Mesothelial cell of epicardium (in vitro differentiated cells): Measurements from ENCODE around the gene CDH5. TPM values are rescaled to one million over a fixed set of nuclear protein-coding genes. Genes with fewer than 3 reads are reported as not detected.

Experiments used
- DNase-seq, 2 experiments: peaks; one replicate each; pipeline ENCODE4 v3.0.0; 2021; ENCODE audit warnings: low spot score in 2 of 2; ENCODE audit not compliant: unreplicated experiment in 2 of 2
- H3K27ac Mint-ChIP-seq: 2 replicates; pipeline ENCODE4 v1.8.0; 2021; ENCODE audit warnings: mixed read lengths
- H3K27me3 Mint-ChIP-seq: 2 replicates; pipeline ENCODE4 v1.8.0; 2021; ENCODE audit warnings: low read depth, mixed read lengths
- H3K36me3 Mint-ChIP-seq: 2 replicates; pipeline ENCODE4 v1.8.0; 2021; ENCODE audit warnings: mixed read lengths
- H3K4me1 Mint-ChIP-seq: 2 replicates; pipeline ENCODE4 v1.8.0; 2021; ENCODE audit warnings: mixed read lengths
- H3K4me3 Mint-ChIP-seq: 2 replicates; pipeline ENCODE4 v1.8.0; 2021; ENCODE audit warnings: mild to moderate bottlenecking, moderate library complexity, mixed read lengths
- H3K9me3 Mint-ChIP-seq: 2 replicates; pipeline ENCODE4 v1.8.0; 2021; ENCODE audit warnings: mixed read lengths
- CTCF ChIP-seq: fragments of 200-600 bp; sonication (generic); IDR thresholded peaks from one replicate; pipeline ENCODE4 v1.5.0; 2021; ENCODE audit warnings: antibody characterized with exemption; ENCODE audit not compliant: unreplicated experiment
- total RNA-seq: library from RNA; stranded (reverse); gene quantifications from 3 replicates; pipeline ENCODE4 v1.2.1, GENCODE V29; 2021

The CDH5 gene
- total RNA-seq, 1 donor from 2014 or later = 0.16 TPM

DNA sequence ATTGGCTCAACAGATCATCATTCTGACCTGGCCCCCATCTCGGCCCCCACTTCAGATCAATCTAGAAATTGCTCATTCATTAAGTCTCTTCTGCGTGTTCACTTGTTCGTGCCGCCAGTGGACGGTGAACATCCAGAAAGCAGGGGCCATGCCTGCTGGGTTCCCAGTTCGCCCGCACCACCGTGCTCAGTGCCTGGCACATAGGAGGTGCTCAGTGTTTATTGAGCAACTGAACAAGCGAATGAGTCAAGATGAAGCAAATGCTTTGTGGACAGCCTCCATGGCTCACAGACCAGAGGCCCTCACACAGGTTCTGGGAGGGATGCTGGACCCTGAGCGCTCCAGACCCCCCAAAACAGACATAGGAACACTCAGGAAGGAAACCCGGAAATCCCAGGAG is 74.5 kb downstream of the CDH5 start:
- no peak for DNase-seq
- Mint-ChIP-seq H3K4me3 (no peak overlapping the region), H3K4me1 (no peaks in the 10 kb centered on the region), H3K27ac (no peak overlapping the region), H3K9me3 (no peaks in the 10 kb centered on the region), H3K27me3 (peaks cover 58% of the 10 kb centered on the region), H3K36me3 (no peaks in the 10 kb centered on the region)
- no peak for TF ChIP-seq CTCF

- no peaks in the 10 kb centered on the region for H3K36me3 Mint-ChIP-seq
- no peak overlapping the region for H3K27ac Mint-ChIP-seq
- no peak overlapping the region for H3K4me3 Mint-ChIP-seq
- DNase-seq = no peak
- H3K27me3 Mint-ChIP-seq = peaks cover 64% of the 10 kb centered on the region
- H3K4me1 Mint-ChIP-seq = no peaks in the 10 kb centered on the region
- H3K9me3 Mint-ChIP-seq = no peaks in the 10 kb centered on the region
- TF ChIP-seq CTCF = no peak
Measured at GRCh38 chr16:66441586-66442375, 75.3 kb downstream of the CDH5 start.

GRCh38 chr16:66442502-66443268 is 76.2 kb downstream of the CDH5 start:
- Mint-ChIP-seq H3K4me3 (no peak overlapping the region), H3K36me3 (no peaks in the 10 kb centered on the region), H3K4me1 (no peaks in the 10 kb centered on the region), H3K9me3 (no peaks in the 10 kb centered on the region), H3K27ac (no peak overlapping the region), H3K27me3 (peaks cover 67% of the 10 kb centered on the region)
- no peak for TF ChIP-seq CTCF
- DNase-seq = no peak

DNA sequence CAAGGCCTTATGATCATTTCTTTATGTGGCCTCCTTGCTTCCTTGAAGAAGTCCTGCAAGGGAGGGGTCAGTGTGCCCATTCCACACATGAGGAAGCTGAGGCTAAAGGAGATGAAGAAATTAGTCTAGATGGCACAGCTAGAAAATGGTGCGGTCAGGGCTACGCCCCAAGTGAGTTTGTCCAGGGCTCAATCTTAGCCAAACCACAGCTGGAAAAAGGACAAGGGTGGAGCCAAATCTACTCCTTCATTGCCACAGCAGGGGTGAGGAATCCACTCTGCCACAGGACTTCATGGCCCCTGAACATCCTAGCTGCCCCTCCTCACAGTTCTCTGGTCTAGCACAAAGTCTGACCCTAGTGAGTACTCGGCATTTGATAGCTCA is 76.8 kb downstream of the CDH5 start:
- Mint-ChIP-seq H3K4me3 (no peak overlapping the region), H3K27ac (no peak overlapping the region), H3K36me3 (no peaks in the 10 kb centered on the region), H3K9me3 (no peaks in the 10 kb centered on the region), H3K4me1 (no peaks in the 10 kb centered on the region), H3K27me3 (peaks cover 69% of the 10 kb centered on the region)
- TF ChIP-seq CTCF = no peak
- no peak for DNase-seq

DNA sequence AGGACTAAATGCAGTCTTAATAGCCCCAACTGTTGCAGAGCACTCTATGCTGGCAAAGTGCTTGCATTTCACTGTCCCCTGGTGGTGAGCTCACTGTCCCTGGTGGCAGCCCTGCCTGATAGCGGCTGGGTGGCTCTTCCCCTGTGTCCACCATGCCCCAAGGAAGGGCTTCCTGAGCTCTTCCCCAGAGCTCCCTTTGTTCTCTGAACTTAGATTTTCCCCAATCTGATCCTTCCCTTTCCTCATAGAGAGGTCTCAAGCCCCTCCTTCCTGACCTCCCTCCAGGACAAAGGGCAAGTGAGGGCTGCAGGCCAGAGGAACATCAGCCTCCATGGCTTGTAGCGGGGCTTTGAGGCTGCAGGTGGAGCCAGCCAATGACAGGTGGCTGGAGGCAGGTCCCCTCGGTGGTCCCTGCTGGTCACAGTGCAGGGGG is 77.6 kb downstream of the CDH5 start:
- Mint-ChIP-seq H3K4me1 (no peaks in the 10 kb centered on the region), H3K27me3 (peaks cover 64% of the 10 kb centered on the region), H3K36me3 (no peaks in the 10 kb centered on the region), H3K4me3 (no peak overlapping the region), H3K27ac (no peak overlapping the region), H3K9me3 (no peaks in the 10 kb centered on the region)
- no peak for TF ChIP-seq CTCF
- no peak for DNase-seq
